ENCODE data around the gene C19orf25. TPM values are rescaled to one million over a fixed set of nuclear protein-coding genes. Genes with fewer than 3 reads are reported as not detected.

C19orf25 gene
- total and polyA plus RNA-seq, 2 of the 13 experiments (the other 11 are each of a cell fraction or from before 2014, with no cell fraction given), result 14.2 to 32.4 TPM

DNA sequence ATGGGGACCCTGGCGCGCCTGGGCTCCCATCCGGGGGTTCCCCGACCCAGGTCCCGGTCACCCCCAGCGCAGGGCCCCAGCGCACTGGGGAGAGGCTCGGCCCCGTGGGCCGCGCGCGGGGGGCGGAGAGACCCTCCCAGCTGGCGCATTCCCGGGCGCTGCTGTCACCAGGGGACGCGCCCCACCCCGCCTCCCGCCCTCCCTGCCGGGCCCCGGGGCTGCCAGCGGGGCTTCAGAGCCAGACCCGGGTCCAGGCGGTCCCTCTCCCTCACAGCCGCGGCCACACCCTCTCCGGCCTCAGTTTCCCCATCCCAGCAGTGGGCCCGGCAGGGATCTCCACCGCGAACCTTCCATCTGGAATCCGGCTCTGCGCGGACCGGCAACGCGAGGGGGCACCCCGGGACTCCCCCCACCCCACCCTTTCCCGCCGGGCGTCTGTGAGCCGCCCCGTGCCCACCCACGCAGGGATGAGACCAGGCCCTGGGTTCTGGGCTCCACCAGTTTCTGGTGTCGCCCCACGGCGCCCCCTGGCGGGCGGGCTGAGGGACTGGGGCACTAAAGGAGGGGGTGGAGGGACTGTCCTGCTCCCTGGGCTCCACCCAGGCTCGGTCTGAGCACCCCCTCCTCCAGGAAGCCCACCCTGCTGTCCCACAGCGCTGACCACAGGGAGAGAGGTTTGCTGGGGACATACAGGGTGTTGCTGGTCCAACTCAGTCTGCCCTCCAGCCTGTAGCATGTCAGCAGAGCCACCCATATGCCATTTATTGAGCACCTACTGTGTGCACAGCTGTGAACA, 34.7 kb upstream of the C19orf25 start (continued):
- TF ChIP-seq, protein P1, sequence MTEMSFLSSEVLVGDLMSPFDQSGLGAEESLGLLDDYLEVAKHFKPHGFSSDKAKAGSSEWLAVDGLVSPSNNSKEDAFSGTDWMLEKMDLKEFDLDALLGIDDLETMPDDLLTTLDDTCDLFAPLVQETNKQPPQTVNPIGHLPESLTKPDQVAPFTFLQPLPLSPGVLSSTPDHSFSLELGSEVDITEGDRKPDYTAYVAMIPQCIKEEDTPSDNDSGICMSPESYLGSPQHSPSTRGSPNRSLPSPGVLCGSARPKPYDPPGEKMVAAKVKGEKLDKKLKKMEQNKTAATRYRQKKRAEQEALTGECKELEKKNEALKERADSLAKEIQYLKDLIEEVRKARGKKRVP (CRISPR knock-in tag; IDR thresholded peaks at IDR 0.05), result no peak
- TF ChIP-seq ZNF138 (CRISPR knock-in tag; IDR thresholded peaks at IDR 0.05; ENCODE audit: low read depth), result no peak
- TF ChIP-seq ZMYM2 (CRISPR knock-in tag; IDR thresholded peaks at IDR 0.05), result peak; percentile 86; the same call in 1 of the 2 replicates
- peak; percentile 73 for TF ChIP-seq CBX1 (IDR thresholded peaks at IDR 0.05; ENCODE audit: low read depth)
- TF ChIP-seq YEATS2 (CRISPR knock-in tag; IDR thresholded peaks at IDR 0.05; ENCODE audit: borderline replicate concordance), result no peak
- no peak for TF ChIP-seq HOXA5 (CRISPR knock-in tag; IDR thresholded peaks at IDR 0.05)
- peak; percentile 11; the same call in 1 of the 2 replicates for TF ChIP-seq SIN3A (IDR thresholded peaks at IDR 0.05; ENCODE audit: borderline replicate concordance, low read depth, low read length)
- TF ChIP-seq, protein P2, sequence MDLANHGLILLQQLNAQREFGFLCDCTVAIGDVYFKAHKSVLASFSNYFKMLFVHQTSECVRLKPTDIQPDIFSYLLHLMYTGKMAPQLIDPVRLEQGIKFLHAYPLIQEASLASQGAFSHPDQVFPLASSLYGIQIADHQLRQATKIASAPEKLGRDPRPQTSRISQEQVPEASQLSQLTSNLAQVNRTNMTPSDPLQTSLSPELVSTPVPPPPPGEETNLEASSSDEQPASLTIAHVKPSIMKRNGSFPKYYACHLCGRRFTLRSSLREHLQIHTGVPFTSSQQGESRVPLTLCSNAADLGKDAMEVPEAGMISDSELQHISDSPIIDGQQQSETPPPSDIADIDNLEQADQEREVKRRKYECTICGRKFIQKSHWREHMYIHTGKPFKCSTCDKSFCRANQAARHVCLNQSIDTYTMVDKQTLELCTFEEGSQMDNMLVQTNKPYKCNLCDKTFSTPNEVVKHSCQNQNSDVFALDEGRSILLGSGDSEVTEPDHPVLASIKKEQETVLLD (CRISPR knock-in tag; IDR thresholded peaks at IDR 0.05; ENCODE audit: low read depth), result no peak
- TF ChIP-seq ZNF510 (CRISPR knock-in tag; IDR thresholded peaks at IDR 0.05; ENCODE audit: low read depth), result no peak
- TF ChIP-seq, protein P3, sequence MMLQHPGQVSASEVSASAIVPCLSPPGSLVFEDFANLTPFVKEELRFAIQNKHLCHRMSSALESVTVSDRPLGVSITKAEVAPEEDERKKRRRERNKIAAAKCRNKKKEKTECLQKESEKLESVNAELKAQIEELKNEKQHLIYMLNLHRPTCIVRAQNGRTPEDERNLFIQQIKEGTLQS (CRISPR knock-in tag; IDR thresholded peaks at IDR 0.05), result peak; percentile 62; the same call in 1 of the 2 replicates
- no peak for TF ChIP-seq U2AF2 (IDR thresholded peaks at IDR 0.05; ENCODE audit: low read depth, low read length)
- no peak for TF ChIP-seq PAF1 (CRISPR knock-in tag; IDR thresholded peaks at IDR 0.05)
- TF ChIP-seq ATAD3A (CRISPR knock-in tag; IDR thresholded peaks at IDR 0.05), result no peak
- TF ChIP-seq, protein P4, sequence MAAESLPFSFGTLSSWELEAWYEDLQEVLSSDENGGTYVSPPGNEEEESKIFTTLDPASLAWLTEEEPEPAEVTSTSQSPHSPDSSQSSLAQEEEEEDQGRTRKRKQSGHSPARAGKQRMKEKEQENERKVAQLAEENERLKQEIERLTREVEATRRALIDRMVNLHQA (CRISPR knock-in tag; IDR thresholded peaks at IDR 0.05), result no peak
- TF ChIP-seq, protein P5, sequence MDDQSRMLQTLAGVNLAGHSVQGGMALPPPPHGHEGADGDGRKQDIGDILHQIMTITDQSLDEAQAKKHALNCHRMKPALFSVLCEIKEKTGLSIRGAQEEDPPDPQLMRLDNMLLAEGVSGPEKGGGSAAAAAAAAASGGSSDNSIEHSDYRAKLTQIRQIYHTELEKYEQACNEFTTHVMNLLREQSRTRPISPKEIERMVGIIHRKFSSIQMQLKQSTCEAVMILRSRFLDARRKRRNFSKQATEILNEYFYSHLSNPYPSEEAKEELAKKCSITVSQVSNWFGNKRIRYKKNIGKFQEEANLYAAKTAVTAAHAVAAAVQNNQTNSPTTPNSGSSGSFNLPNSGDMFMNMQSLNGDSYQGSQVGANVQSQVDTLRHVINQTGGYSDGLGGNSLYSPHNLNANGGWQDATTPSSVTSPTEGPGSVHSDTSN (CRISPR knock-in tag; IDR thresholded peaks at IDR 0.05; ENCODE audit: borderline replicate concordance), result no peak
- TF ChIP-seq, protein P6, sequence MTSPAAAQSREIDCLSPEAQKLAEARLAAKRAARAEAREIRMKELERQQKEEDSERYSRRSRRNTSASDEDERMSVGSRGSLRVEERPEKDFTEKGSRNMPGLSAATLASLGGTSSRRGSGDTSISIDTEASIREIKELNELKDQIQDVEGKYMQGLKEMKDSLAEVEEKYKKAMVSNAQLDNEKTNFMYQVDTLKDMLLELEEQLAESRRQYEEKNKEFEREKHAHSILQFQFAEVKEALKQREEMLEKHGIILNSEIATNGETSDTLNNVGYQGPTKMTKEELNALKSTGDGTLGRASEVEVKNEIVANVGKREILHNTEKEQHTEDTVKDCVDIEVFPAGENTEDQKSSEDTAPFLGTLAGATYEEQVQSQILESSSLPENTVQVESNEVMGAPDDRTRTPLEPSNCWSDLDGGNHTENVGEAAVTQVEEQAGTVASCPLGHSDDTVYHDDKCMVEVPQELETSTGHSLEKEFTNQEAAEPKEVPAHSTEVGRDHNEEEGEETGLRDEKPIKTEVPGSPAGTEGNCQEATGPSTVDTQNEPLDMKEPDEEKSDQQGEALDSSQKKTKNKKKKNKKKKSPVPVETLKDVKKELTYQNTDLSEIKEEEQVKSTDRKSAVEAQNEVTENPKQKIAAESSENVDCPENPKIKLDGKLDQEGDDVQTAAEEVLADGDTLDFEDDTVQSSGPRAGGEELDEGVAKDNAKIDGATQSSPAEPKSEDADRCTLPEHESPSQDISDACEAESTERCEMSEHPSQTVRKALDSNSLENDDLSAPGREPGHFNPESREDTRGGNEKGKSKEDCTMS (CRISPR knock-in tag; conservative IDR thresholded peaks at IDR 0.05), result no peak
- TF ChIP-seq YY1 (IDR thresholded peaks at IDR 0.05; ENCODE audit: insufficient read depth, insufficient replicate concordance, low read depth, low read length), result peak; percentile 9
- TF ChIP-seq, protein P7, sequence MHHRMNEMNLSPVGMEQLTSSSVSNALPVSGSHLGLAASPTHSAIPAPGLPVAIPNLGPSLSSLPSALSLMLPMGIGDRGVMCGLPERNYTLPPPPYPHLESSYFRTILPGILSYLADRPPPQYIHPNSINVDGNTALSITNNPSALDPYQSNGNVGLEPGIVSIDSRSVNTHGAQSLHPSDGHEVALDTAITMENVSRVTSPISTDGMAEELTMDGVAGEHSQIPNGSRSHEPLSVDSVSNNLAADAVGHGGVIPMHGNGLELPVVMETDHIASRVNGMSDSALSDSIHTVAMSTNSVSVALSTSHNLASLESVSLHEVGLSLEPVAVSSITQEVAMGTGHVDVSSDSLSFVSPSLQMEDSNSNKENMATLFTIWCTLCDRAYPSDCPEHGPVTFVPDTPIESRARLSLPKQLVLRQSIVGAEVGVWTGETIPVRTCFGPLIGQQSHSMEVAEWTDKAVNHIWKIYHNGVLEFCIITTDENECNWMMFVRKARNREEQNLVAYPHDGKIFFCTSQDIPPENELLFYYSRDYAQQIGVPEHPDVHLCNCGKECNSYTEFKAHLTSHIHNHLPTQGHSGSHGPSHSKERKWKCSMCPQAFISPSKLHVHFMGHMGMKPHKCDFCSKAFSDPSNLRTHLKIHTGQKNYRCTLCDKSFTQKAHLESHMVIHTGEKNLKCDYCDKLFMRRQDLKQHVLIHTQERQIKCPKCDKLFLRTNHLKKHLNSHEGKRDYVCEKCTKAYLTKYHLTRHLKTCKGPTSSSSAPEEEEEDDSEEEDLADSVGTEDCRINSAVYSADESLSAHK (CRISPR knock-in tag; IDR thresholded peaks at IDR 0.05; ENCODE audit: borderline replicate concordance), result no peak
- TF ChIP-seq ZNF629 (CRISPR knock-in tag; conservative IDR thresholded peaks at IDR 0.05), result peak; percentile 70
- TF ChIP-seq SMAD9 (CRISPR knock-in tag; IDR thresholded peaks at IDR 0.05), result no peak
